Activated CD4-positive, alpha-beta memory T cell treated with anti-CD3 and anti-CD28 coated beads for 36 hours (primary cell): ENCODE data around the gene OSBPL10. TPM values are rescaled to one million over a fixed set of nuclear protein-coding genes. Genes with fewer than 3 reads are reported as not detected.

Source experiments
- CTCF ChIA-PET: fragments of 350-600 bp; sonication (Branson Sonifier 250); formaldehyde crosslinking; loops from one replicate; lab custom pipeline; 2021; ENCODE audit warnings: antibody characterized with exemption, inconsistent platforms; lab: Charles Lee
- POLR2A ChIA-PET: fragments of 350-600 bp; sonication (Branson Sonifier 250); formaldehyde crosslinking; loops from one replicate; lab custom pipeline; 2021; ENCODE audit warnings: antibody characterized with exemption; lab: Charles Lee
- DNase-seq: peaks from one replicate; pipeline ENCODE4 v3.0.0-alpha.2; 2020
- H3K27ac Mint-ChIP-seq: one replicate; pipeline ENCODE4 v1.8.0; 2021; ENCODE audit warnings: mixed read lengths
- H3K27me3 Mint-ChIP-seq: one replicate; pipeline ENCODE4 v1.8.0; 2021; ENCODE audit warnings: mixed read lengths
- H3K36me3 Mint-ChIP-seq: one replicate; pipeline ENCODE4 v1.8.0; 2021; ENCODE audit warnings: mixed read lengths
- H3K4me1 Mint-ChIP-seq: one replicate; pipeline ENCODE4 v1.8.0; 2021; ENCODE audit warnings: low read depth, mixed read lengths
- H3K4me3 Mint-ChIP-seq: one replicate; pipeline ENCODE4 v1.8.0; 2021; ENCODE audit warnings: mild to moderate bottlenecking, mixed read lengths
- H3K9me3 Mint-ChIP-seq: one replicate; pipeline ENCODE4 v1.8.0; 2021; ENCODE audit warnings: mixed read lengths
- intact Hi-C: fragments of 100-400 bp; cut with micrococcal nuclease; formaldehyde crosslinking; loops from one replicate; pipeline ENCODE4 v1.15.1; 2023
- total RNA-seq, 2 experiments: library from RNA; stranded (reverse); gene quantifications; one replicate each; pipeline ENCODE4 v1.2.3, GENCODE V29; 2021

OSBPL10 gene
- total RNA-seq, 2 experiments from 2014 or later: 3.4 to 3.5 TPM

GRCh38 chr3:31748933-31749295, 232.1 kb downstream of the OSBPL10 start:
- POLR2A ChIA-PET: no interaction called here
- no peak overlapping the region for H3K27ac Mint-ChIP-seq
- CTCF ChIA-PET: no interaction called here
- no peak for DNase-seq
- H3K4me1 Mint-ChIP-seq: peaks cover 1% of the 10 kb centered on the region
- H3K9me3 Mint-ChIP-seq: no peaks in the 10 kb centered on the region
- H3K27me3 Mint-ChIP-seq: no peaks in the 10 kb centered on the region
- no peaks in the 10 kb centered on the region for H3K36me3 Mint-ChIP-seq
- no peak overlapping the region for H3K4me3 Mint-ChIP-seq
- intact Hi-C loops: no loop called here

- intact Hi-C loops: no loop called here
- DNase-seq: no peak
- no peak overlapping the region for H3K4me3 Mint-ChIP-seq
- CTCF ChIA-PET: no interaction called here
- H3K36me3 Mint-ChIP-seq: no peaks in the 10 kb centered on the region
- H3K27ac Mint-ChIP-seq: no peak overlapping the region
- POLR2A ChIA-PET: no interaction called here
- H3K4me1 Mint-ChIP-seq: no peaks in the 10 kb centered on the region
- H3K27me3 Mint-ChIP-seq: no peaks in the 10 kb centered on the region
- no peaks in the 10 kb centered on the region for H3K9me3 Mint-ChIP-seq
These were observed 232.7 kb downstream of the OSBPL10 start for GRCh38 chr3:31748281-31748932.

GRCh38 chr3:31747785-31748184, 233.3 kb downstream of the OSBPL10 start:
- ChIA-PET POLR2A (no interaction called here), CTCF (no interaction called here)
- Mint-ChIP-seq H3K4me1 (no peaks in the 10 kb centered on the region), H3K36me3 (no peaks in the 10 kb centered on the region), H3K27ac (no peak overlapping the region), H3K27me3 (no peaks in the 10 kb centered on the region), H3K4me3 (no peak overlapping the region), H3K9me3 (no peaks in the 10 kb centered on the region)
- intact Hi-C loops: no loop called here
- DNase-seq: no peak

GRCh38 chr3:31744913-31745312, 236.1 kb downstream of the OSBPL10 start:
- no peak for DNase-seq
- H3K4me1 Mint-ChIP-seq: no peaks in the 10 kb centered on the region
- H3K27me3 Mint-ChIP-seq: no peaks in the 10 kb centered on the region
- POLR2A ChIA-PET: no interaction called here
- intact Hi-C loops: no loop called here
- CTCF ChIA-PET: no interaction called here
- H3K4me3 Mint-ChIP-seq: no peak overlapping the region
- H3K27ac Mint-ChIP-seq: no peak overlapping the region
- no peaks in the 10 kb centered on the region for H3K36me3 Mint-ChIP-seq
- no peaks in the 10 kb centered on the region for H3K9me3 Mint-ChIP-seq

GRCh38 chr3:31743331-31744089, 237.6 kb downstream of the OSBPL10 start:
- intact Hi-C loops: no loop called here
- Mint-ChIP-seq H3K4me1 (no peaks in the 10 kb centered on the region), H3K36me3 (no peaks in the 10 kb centered on the region), H3K9me3 (no peaks in the 10 kb centered on the region), H3K27me3 (no peaks in the 10 kb centered on the region), H3K4me3 (no peak overlapping the region), H3K27ac (no peak overlapping the region)
- CTCF ChIA-PET: no interaction called here
- DNase-seq: no peak
- POLR2A ChIA-PET: interaction anchor here (0.7 kb wide), 1 partner anchor 16 kb away, joined by 3 read pairs; no protein-coding TSS in a partner anchor

- H3K4me3 Mint-ChIP-seq: no peak overlapping the region
- H3K36me3 Mint-ChIP-seq: no peaks in the 10 kb centered on the region
- intact Hi-C loops: no loop called here
- DNase-seq: no peak
- H3K9me3 Mint-ChIP-seq: no peaks in the 10 kb centered on the region
- no peaks in the 10 kb centered on the region for H3K4me1 Mint-ChIP-seq
- ChIA-PET POLR2A (no interaction called here), CTCF (no interaction called here)
- no peak overlapping the region for H3K27ac Mint-ChIP-seq
- H3K27me3 Mint-ChIP-seq: peaks cover 1% of the 10 kb centered on the region
These were observed 240.7 kb downstream of the OSBPL10 start for GRCh38 chr3:31740397-31740796.

- DNase-seq: no peak
- intact Hi-C loops: no loop called here
- ChIA-PET POLR2A (interaction anchor here (0.6 kb wide), 1 partner anchor 763 kb away, joined by 4 read pairs; no protein-coding TSS in a partner anchor), CTCF (no interaction called here)
- Mint-ChIP-seq H3K4me1 (no peaks in the 10 kb centered on the region), H3K36me3 (no peaks in the 10 kb centered on the region), H3K9me3 (no peaks in the 10 kb centered on the region), H3K4me3 (no peak overlapping the region), H3K27me3 (peaks cover 3% of the 10 kb centered on the region), H3K27ac (no peak overlapping the region)
These were observed 242.7 kb downstream of the OSBPL10 start for GRCh38 chr3:31738412-31738811.

- H3K27me3 Mint-ChIP-seq: peaks cover 14% of the 10 kb centered on the region
- intact Hi-C loops: no loop called here
- no peaks in the 10 kb centered on the region for H3K9me3 Mint-ChIP-seq
- DNase-seq: no peak
- ChIA-PET POLR2A (no interaction called here), CTCF (interaction anchor here (1.5 kb wide), 1 partner anchor 10 kb away, joined by 3 read pairs; no protein-coding TSS in a partner anchor)
- no peak overlapping the region for H3K4me3 Mint-ChIP-seq
- no peaks in the 10 kb centered on the region for H3K36me3 Mint-ChIP-seq
- H3K27ac Mint-ChIP-seq: no peak overlapping the region
- H3K4me1 Mint-ChIP-seq: no peaks in the 10 kb centered on the region
These were observed 245.4 kb downstream of the OSBPL10 start for GRCh38 chr3:31735667-31736066.

GRCh38 chr3:31733234-31733667, 247.8 kb downstream of the OSBPL10 start:
- intact Hi-C loops: no loop called here
- Mint-ChIP-seq H3K36me3 (no peaks in the 10 kb centered on the region), H3K27me3 (peaks cover 16% of the 10 kb centered on the region), H3K4me1 (no peaks in the 10 kb centered on the region), H3K9me3 (no peaks in the 10 kb centered on the region), H3K27ac (no peak overlapping the region), H3K4me3 (no peak overlapping the region)
- ChIA-PET POLR2A (no interaction called here), CTCF (no interaction called here)
- no peak for DNase-seq

GRCh38 chr3:31732548-31732947, 248.5 kb downstream of the OSBPL10 start:
- ChIA-PET POLR2A (no interaction called here), CTCF (no interaction called here)
- Mint-ChIP-seq H3K4me3 (no peak overlapping the region), H3K27ac (no peak overlapping the region), H3K36me3 (no peaks in the 10 kb centered on the region), H3K27me3 (peaks cover 16% of the 10 kb centered on the region), H3K9me3 (no peaks in the 10 kb centered on the region), H3K4me1 (no peaks in the 10 kb centered on the region)
- DNase-seq: no peak
- intact Hi-C loops: no loop called here

- H3K27ac Mint-ChIP-seq: no peak overlapping the region
- H3K4me1 Mint-ChIP-seq: no peaks in the 10 kb centered on the region
- H3K4me3 Mint-ChIP-seq: no peak overlapping the region
- no peaks in the 10 kb centered on the region for H3K9me3 Mint-ChIP-seq
- ChIA-PET CTCF (no interaction called here), POLR2A (no interaction called here)
- peaks cover 15% of the 10 kb centered on the region for H3K27me3 Mint-ChIP-seq
- intact Hi-C loops: no loop called here
- DNase-seq: no peak
- no peaks in the 10 kb centered on the region for H3K36me3 Mint-ChIP-seq
These were observed 251.5 kb downstream of the OSBPL10 start for GRCh38 chr3:31729573-31729972.

GRCh38 chr3:31729082-31729481, 252.0 kb downstream of the OSBPL10 start:
- no peak overlapping the region for H3K27ac Mint-ChIP-seq
- ChIA-PET POLR2A (no interaction called here), CTCF (no interaction called here)
- intact Hi-C loops: no loop called here
- DNase-seq: no peak
- H3K36me3 Mint-ChIP-seq: no peaks in the 10 kb centered on the region
- H3K9me3 Mint-ChIP-seq: no peaks in the 10 kb centered on the region
- H3K4me1 Mint-ChIP-seq: no peaks in the 10 kb centered on the region
- H3K27me3 Mint-ChIP-seq: peaks cover 18% of the 10 kb centered on the region
- H3K4me3 Mint-ChIP-seq: no peak overlapping the region

- Mint-ChIP-seq H3K36me3 (no peaks in the 10 kb centered on the region), H3K9me3 (no peaks in the 10 kb centered on the region), H3K4me3 (no peak overlapping the region), H3K27ac (no peak overlapping the region), H3K27me3 (peaks cover 17% of the 10 kb centered on the region), H3K4me1 (no peaks in the 10 kb centered on the region)
- ChIA-PET CTCF (no interaction called here), POLR2A (no interaction called here)
- no peak for DNase-seq
- intact Hi-C loops: no loop called here
These were observed 252.7 kb downstream of the OSBPL10 start for GRCh38 chr3:31728403-31728802.
